ENCODE measurements around the gene MYBPC3.
"Not testable (repeated sequence)": the region's sequence is repeated elsewhere in the genome, so short reads cannot be mapped to it uniquely, and the experiment has no call there.

Gene MYBPC3

GRCh38 chr11:47342036-47342803 is 10.3 kb downstream of the MYBPC3 start:
- H3K9ac ChIP-seq (ENCODE audit: low read depth, low read length), result no peak overlapping the region
- H3K36me3 ChIP-seq (ENCODE audit: control insufficient read depth, insufficient read depth, low read length), result no peaks in the 10 kb centered on the region
- no peaks in the 10 kb centered on the region for H3K4me1 ChIP-seq (ENCODE audit: control insufficient read depth, insufficient read depth, low read length)
- no peaks in the 10 kb centered on the region for H3K27me3 ChIP-seq (ENCODE audit: control insufficient read depth, insufficient read depth, low read length)
- H3K9me3 ChIP-seq (ENCODE audit: control insufficient read depth, insufficient read depth, low read length), result no peaks in the 10 kb centered on the region
- H3K4me3 ChIP-seq (ENCODE audit: low read depth, low read length), result no peak overlapping the region

- H3K4me3 ChIP-seq (ENCODE audit: low read depth, low read length), result no peak overlapping the region
- no peaks in the 10 kb centered on the region for H3K4me1 ChIP-seq (ENCODE audit: control insufficient read depth, insufficient read depth, low read length)
- no peak overlapping the region for H3K9ac ChIP-seq (ENCODE audit: low read depth, low read length)
- no peaks in the 10 kb centered on the region for H3K9me3 ChIP-seq (ENCODE audit: control insufficient read depth, insufficient read depth, low read length)
- no peaks in the 10 kb centered on the region for H3K36me3 ChIP-seq (ENCODE audit: control insufficient read depth, insufficient read depth, low read length)
- no peaks in the 10 kb centered on the region for H3K27me3 ChIP-seq (ENCODE audit: control insufficient read depth, insufficient read depth, low read length)
These were observed 11.3 kb downstream of the MYBPC3 start for GRCh38 chr11:47340980-47341775.

GRCh38 chr11:47340010-47340409 is 12.5 kb downstream of the MYBPC3 start:
- Histone ChIP-seq H3K27me3 (ENCODE audit: control insufficient read depth, insufficient read depth, low read length) (no peaks in the 10 kb centered on the region), H3K9ac (ENCODE audit: low read depth, low read length) (no peak overlapping the region), H3K36me3 (ENCODE audit: control insufficient read depth, insufficient read depth, low read length) (no peaks in the 10 kb centered on the region), H3K4me3 (ENCODE audit: low read depth, low read length) (no peak overlapping the region), H3K4me1 (ENCODE audit: control insufficient read depth, insufficient read depth, low read length) (no peaks in the 10 kb centered on the region), H3K9me3 (ENCODE audit: control insufficient read depth, insufficient read depth, low read length) (no peaks in the 10 kb centered on the region)

GRCh38 chr11:47338396-47339241 is 13.9 kb downstream of the MYBPC3 start:
- Histone ChIP-seq H3K4me3 (ENCODE audit: low read depth, low read length) (no peak overlapping the region), H3K36me3 (ENCODE audit: control insufficient read depth, insufficient read depth, low read length) (no peaks in the 10 kb centered on the region), H3K27me3 (ENCODE audit: control insufficient read depth, insufficient read depth, low read length) (no peaks in the 10 kb centered on the region), H3K9ac (ENCODE audit: low read depth, low read length) (no peak overlapping the region), H3K9me3 (ENCODE audit: control insufficient read depth, insufficient read depth, low read length) (no peaks in the 10 kb centered on the region), H3K4me1 (ENCODE audit: control insufficient read depth, insufficient read depth, low read length) (no peaks in the 10 kb centered on the region)

GRCh38 chr11:47337229-47337924 is 15.1 kb downstream of the MYBPC3 start:
- Histone ChIP-seq H3K9me3 (ENCODE audit: control insufficient read depth, insufficient read depth, low read length) (no peaks in the 10 kb centered on the region), H3K27me3 (ENCODE audit: control insufficient read depth, insufficient read depth, low read length) (no peaks in the 10 kb centered on the region), H3K4me3 (ENCODE audit: low read depth, low read length) (no peak overlapping the region), H3K9ac (ENCODE audit: low read depth, low read length) (no peak overlapping the region), H3K4me1 (ENCODE audit: control insufficient read depth, insufficient read depth, low read length) (no peaks in the 10 kb centered on the region), H3K36me3 (ENCODE audit: control insufficient read depth, insufficient read depth, low read length) (no peaks in the 10 kb centered on the region)

GRCh38 chr11:47336595-47336994 is 15.9 kb downstream of the MYBPC3 start:
- Histone ChIP-seq H3K4me3 (ENCODE audit: low read depth, low read length) (no peak overlapping the region), H3K36me3 (ENCODE audit: control insufficient read depth, insufficient read depth, low read length) (no peaks in the 10 kb centered on the region), H3K4me1 (ENCODE audit: control insufficient read depth, insufficient read depth, low read length) (no peaks in the 10 kb centered on the region), H3K9ac (ENCODE audit: low read depth, low read length) (no peak overlapping the region), H3K9me3 (ENCODE audit: control insufficient read depth, insufficient read depth, low read length) (no peaks in the 10 kb centered on the region), H3K27me3 (ENCODE audit: control insufficient read depth, insufficient read depth, low read length) (no peaks in the 10 kb centered on the region)

- Histone ChIP-seq H3K4me1 (ENCODE audit: control insufficient read depth, insufficient read depth, low read length) (no peaks in the 10 kb centered on the region), H3K9me3 (ENCODE audit: control insufficient read depth, insufficient read depth, low read length) (no peaks in the 10 kb centered on the region), H3K27me3 (ENCODE audit: control insufficient read depth, insufficient read depth, low read length) (no peaks in the 10 kb centered on the region), H3K4me3 (ENCODE audit: low read depth, low read length) (no peak overlapping the region), H3K9ac (ENCODE audit: low read depth, low read length) (no peak overlapping the region), H3K36me3 (ENCODE audit: control insufficient read depth, insufficient read depth, low read length) (no peaks in the 10 kb centered on the region)
These were observed 16.8 kb downstream of the MYBPC3 start for GRCh38 chr11:47335733-47336132.

GRCh38 chr11:47334699-47335411 is 17.6 kb downstream of the MYBPC3 start:
- H3K4me3 ChIP-seq (ENCODE audit: low read depth, low read length); H3K9ac ChIP-seq (ENCODE audit: low read depth, low read length); H3K9me3 ChIP-seq (ENCODE audit: control insufficient read depth, insufficient read depth, low read length); H3K36me3 ChIP-seq (ENCODE audit: control insufficient read depth, insufficient read depth, low read length); H3K4me1 ChIP-seq (ENCODE audit: control insufficient read depth, insufficient read depth, low read length); H3K27me3 ChIP-seq (ENCODE audit: control insufficient read depth, insufficient read depth, low read length): not testable (repeated sequence)

GRCh38 chr11:47333886-47334443 is 18.5 kb downstream of the MYBPC3 start:
- Histone ChIP-seq H3K4me3 (ENCODE audit: low read depth, low read length) (no peak overlapping the region), H3K36me3 (ENCODE audit: control insufficient read depth, insufficient read depth, low read length) (peaks cover 8% of the 10 kb centered on the region), H3K9ac (ENCODE audit: low read depth, low read length) (no peak overlapping the region), H3K27me3 (ENCODE audit: control insufficient read depth, insufficient read depth, low read length) (no peaks in the 10 kb centered on the region), H3K4me1 (ENCODE audit: control insufficient read depth, insufficient read depth, low read length) (no peaks in the 10 kb centered on the region), H3K9me3 (ENCODE audit: control insufficient read depth, insufficient read depth, low read length) (no peaks in the 10 kb centered on the region)

- no peaks in the 10 kb centered on the region for H3K4me1 ChIP-seq (ENCODE audit: control insufficient read depth, insufficient read depth, low read length)
- no peaks in the 10 kb centered on the region for H3K27me3 ChIP-seq (ENCODE audit: control insufficient read depth, insufficient read depth, low read length)
- H3K36me3 ChIP-seq (ENCODE audit: control insufficient read depth, insufficient read depth, low read length), result peaks cover 13% of the 10 kb centered on the region
- H3K9ac ChIP-seq (ENCODE audit: low read depth, low read length), result no peak overlapping the region
- H3K9me3 ChIP-seq (ENCODE audit: control insufficient read depth, insufficient read depth, low read length), result no peaks in the 10 kb centered on the region
- H3K4me3 ChIP-seq (ENCODE audit: low read depth, low read length), result no peak overlapping the region
These were observed 19.0 kb downstream of the MYBPC3 start for GRCh38 chr11:47333526-47333845.
